RWPE2 (cell line): ENCODE data around the gene BCL2.

ENCODE experiments used
- ATAC-seq: fragments of 200-7000 bp; cut with Tn5 transposase; 3 replicates; pipeline ENCODE4 v1.9.1; 2021; ENCODE audit warnings: low read depth
- DNase-seq: peaks from one replicate; pipeline ENCODE4 v3.0.0-alpha.2; 2020; ENCODE audit warnings: low spot score
- H3K27ac ChIP-seq: fragments of 450-650 bp; 2 replicates; pipeline ENCODE4 v1.5.1; 2017; ENCODE audit warnings: mild to moderate bottlenecking; ENCODE audit not compliant: poor library complexity, severe bottlenecking
- H3K27me3 ChIP-seq: fragments of 250-450 bp; sonication (Bioruptor Pico); 2 replicates; pipeline ENCODE4 v1.5.1; 2021; ENCODE audit warnings: mild to moderate bottlenecking, moderate library complexity; ENCODE audit not compliant: insufficient read depth, poor library complexity, severe bottlenecking
- H3K36me3 ChIP-seq: fragments of 250-450 bp; sonication (Bioruptor Pico); 2 replicates; pipeline ENCODE4 v1.5.1; 2020; ENCODE audit warnings: low read depth, mild to moderate bottlenecking, moderate library complexity
- H3K4me1 ChIP-seq: fragments of 250-450 bp; sonication (Bioruptor Pico); 2 replicates; pipeline ENCODE4 v1.5.1; 2021; ENCODE audit warnings: mild to moderate bottlenecking, moderate library complexity; ENCODE audit not compliant: insufficient read depth, poor library complexity, severe bottlenecking
- H3K4me3 ChIP-seq: fragments of 250-450 bp; sonication (Bioruptor Pico); 2 replicates; pipeline ENCODE4 v1.5.1; 2021; ENCODE audit warnings: mild to moderate bottlenecking, moderate library complexity; ENCODE audit not compliant: severe bottlenecking
- H3K9me3 ChIP-seq: fragments of 250-450 bp; sonication (Bioruptor Pico); 2 replicates; pipeline ENCODE4 v1.5.1; 2021; ENCODE audit warnings: mild to moderate bottlenecking, moderate library complexity; ENCODE audit not compliant: severe bottlenecking
- TF ChIP-seq, protein P1 (sequence below): fragments of 450-650 bp; IDR thresholded peaks from one replicate; pipeline ENCODE4 v1.5.1; 2017; ENCODE audit warnings: mild to moderate bottlenecking, moderate library complexity; ENCODE audit not compliant: poor library complexity, severe bottlenecking

Gene BCL2

GRCh38 chr18:63306819-63307550, 12.6 kb downstream of the BCL2 start:
- no peaks in the 10 kb centered on the region for H3K4me1 ChIP-seq
- TF ChIP-seq, protein P1, sequence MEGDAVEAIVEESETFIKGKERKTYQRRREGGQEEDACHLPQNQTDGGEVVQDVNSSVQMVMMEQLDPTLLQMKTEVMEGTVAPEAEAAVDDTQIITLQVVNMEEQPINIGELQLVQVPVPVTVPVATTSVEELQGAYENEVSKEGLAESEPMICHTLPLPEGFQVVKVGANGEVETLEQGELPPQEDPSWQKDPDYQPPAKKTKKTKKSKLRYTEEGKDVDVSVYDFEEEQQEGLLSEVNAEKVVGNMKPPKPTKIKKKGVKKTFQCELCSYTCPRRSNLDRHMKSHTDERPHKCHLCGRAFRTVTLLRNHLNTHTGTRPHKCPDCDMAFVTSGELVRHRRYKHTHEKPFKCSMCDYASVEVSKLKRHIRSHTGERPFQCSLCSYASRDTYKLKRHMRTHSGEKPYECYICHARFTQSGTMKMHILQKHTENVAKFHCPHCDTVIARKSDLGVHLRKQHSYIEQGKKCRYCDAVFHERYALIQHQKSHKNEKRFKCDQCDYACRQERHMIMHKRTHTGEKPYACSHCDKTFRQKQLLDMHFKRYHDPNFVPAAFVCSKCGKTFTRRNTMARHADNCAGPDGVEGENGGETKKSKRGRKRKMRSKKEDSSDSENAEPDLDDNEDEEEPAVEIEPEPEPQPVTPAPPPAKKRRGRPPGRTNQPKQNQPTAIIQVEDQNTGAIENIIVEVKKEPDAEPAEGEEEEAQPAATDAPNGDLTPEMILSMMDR, result no peak
- DNase-seq, result no peak
- H3K9me3 ChIP-seq, result no peaks in the 10 kb centered on the region
- no peaks in the 10 kb centered on the region for H3K36me3 ChIP-seq
- H3K27me3 ChIP-seq, result peaks cover 3% of the 10 kb centered on the region
- no peak overlapping the region for H3K4me3 ChIP-seq
- no peak for ATAC-seq
- H3K27ac ChIP-seq, result no peak overlapping the region

GRCh38 chr18:63306249-63306648, 13.3 kb downstream of the BCL2 start:
- Histone ChIP-seq H3K36me3 (no peaks in the 10 kb centered on the region), H3K27ac (no peak overlapping the region), H3K4me1 (no peaks in the 10 kb centered on the region), H3K9me3 (no peaks in the 10 kb centered on the region), H3K27me3 (peaks cover 3% of the 10 kb centered on the region), H3K4me3 (no peak overlapping the region)
- TF ChIP-seq, protein P1, result no peak
- DNase-seq (no peak), ATAC-seq (no peak)

- no peak for ATAC-seq
- DNase-seq, result no peak
- Histone ChIP-seq H3K9me3 (no peaks in the 10 kb centered on the region), H3K27ac (no peak overlapping the region), H3K36me3 (no peaks in the 10 kb centered on the region), H3K4me1 (no peaks in the 10 kb centered on the region), H3K27me3 (peaks cover 3% of the 10 kb centered on the region), H3K4me3 (no peak overlapping the region)
- TF ChIP-seq, protein P1, result no peak
Measured at GRCh38 chr18:63303547-63303946, 16.0 kb downstream of the BCL2 start.

- no peak for ATAC-seq
- no peak for DNase-seq
- no peak overlapping the region for H3K27ac ChIP-seq
- H3K27me3 ChIP-seq, result peaks cover 3% of the 10 kb centered on the region
- no peaks in the 10 kb centered on the region for H3K9me3 ChIP-seq
- TF ChIP-seq, protein P1, result no peak
- no peak overlapping the region for H3K4me3 ChIP-seq
- no peaks in the 10 kb centered on the region for H3K36me3 ChIP-seq
- no peaks in the 10 kb centered on the region for H3K4me1 ChIP-seq
Measured at GRCh38 chr18:63302636-63303405, 16.7 kb downstream of the BCL2 start.

DNA sequence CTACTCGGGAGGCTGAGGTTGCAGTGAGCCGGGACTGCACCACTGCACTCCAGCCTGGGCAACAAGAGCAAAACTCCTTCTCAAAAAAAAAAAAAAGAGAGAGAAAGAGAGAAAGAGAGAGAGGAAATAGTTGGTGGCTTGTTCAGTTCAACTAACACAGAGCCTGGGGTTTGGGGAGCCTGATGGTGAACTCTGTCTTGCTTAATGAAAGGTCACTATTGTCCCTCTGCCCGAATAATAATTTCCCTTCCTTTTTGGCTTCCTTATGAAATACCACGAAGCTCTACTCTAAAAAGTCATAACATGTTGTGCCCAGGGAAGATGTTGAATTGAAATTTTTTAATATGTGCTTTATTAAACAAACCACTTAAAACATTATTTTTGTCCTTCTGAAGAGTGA, 17.3 kb downstream of the BCL2 start:
- peaks cover 3% of the 10 kb centered on the region for H3K27me3 ChIP-seq
- no peak overlapping the region for H3K27ac ChIP-seq
- H3K4me3 ChIP-seq, result no peak overlapping the region
- H3K9me3 ChIP-seq, result no peaks in the 10 kb centered on the region
- no peak for ATAC-seq
- no peak for DNase-seq
- TF ChIP-seq, protein P1, result no peak
- no peaks in the 10 kb centered on the region for H3K36me3 ChIP-seq
- H3K4me1 ChIP-seq, result no peaks in the 10 kb centered on the region
